Measurements from ENCODE around the gene ABLIM2. TPM values are rescaled to one million over a fixed set of nuclear protein-coding genes. Genes with fewer than 3 reads are reported as not detected.

Gene ABLIM2
- total RNA-seq, 2 experiments from 2014 or later = 0.76 TPM; not detected in 1

DNA sequence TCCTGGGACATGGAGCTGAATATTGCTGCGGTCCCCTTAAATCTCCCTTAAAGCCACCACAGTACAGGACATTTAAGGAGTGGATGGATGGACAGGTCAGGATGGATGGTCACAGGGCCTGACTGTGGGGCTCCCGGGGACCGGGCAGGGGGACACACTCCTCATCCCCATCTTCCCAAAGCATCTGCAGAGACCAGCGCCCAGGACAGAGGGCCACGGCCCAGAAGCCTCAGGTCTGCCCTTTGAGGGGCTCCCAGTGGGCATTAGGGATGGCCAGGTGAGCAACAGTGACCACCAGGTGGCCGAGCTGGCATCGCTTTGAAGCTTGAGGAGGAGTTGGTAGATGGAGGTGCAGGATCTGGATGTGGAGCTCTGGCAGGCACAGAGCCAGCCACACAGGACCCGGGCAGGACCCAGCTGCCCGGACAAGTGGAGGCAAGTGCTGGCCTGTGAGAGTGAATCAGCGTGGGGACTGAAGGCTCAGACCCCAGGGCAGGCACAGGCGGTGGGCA is 51.4 kb downstream of the ABLIM2 start:
- no peaks in the 10 kb centered on the region for H3K79me2 ChIP-seq (ENCODE audit: insufficient read depth, low read depth, low read length)
- H2AFZ ChIP-seq (ENCODE audit: low read length) = no peak overlapping the region
- BruUV-seq (replicated peaks) = no TSS peak
- H3K36me3 ChIP-seq (ENCODE audit: insufficient read depth, low read length) = no peaks in the 10 kb centered on the region
- no peaks in the 10 kb centered on the region for H3K4me1 ChIP-seq (ENCODE audit: insufficient read depth, low read length, poor library complexity, severe bottlenecking)
- H4K20me1 ChIP-seq (ENCODE audit: insufficient read depth, low read length) = no peaks in the 10 kb centered on the region
- TF ChIP-seq CTCF (conservative IDR thresholded peaks at IDR 0.05; ENCODE audit: low read length) = no peak
- H3K27ac ChIP-seq (ENCODE audit: low read depth, low read length, poor library complexity, severe bottlenecking) = no peak overlapping the region
- ChIA-PET CTCF (ENCODE audit: unreplicated experiment) (no interaction called here), POLR2A (no interaction called here)
- no peak overlapping the region for H3K4me3 ChIP-seq (ENCODE audit: low read depth, low read length, poor library complexity, severe bottlenecking)
- no peak for DNase-seq (ENCODE audit: low spot score)
- no peaks in the 10 kb centered on the region for H3K9me3 ChIP-seq (ENCODE audit: low read length)
- no peak overlapping the region for H3K4me2 ChIP-seq (ENCODE audit: low read length)
- intact Hi-C loops (cut with micrococcal nuclease; ENCODE audit: unreplicated experiment) = no loop called here
- no peaks in the 10 kb centered on the region for H3K9me2 ChIP-seq (ENCODE audit: insufficient read depth, low read length)

GRCh38 chr4:8106451-8107025 is 52.1 kb downstream of the ABLIM2 start:
- TF ChIP-seq CTCF (conservative IDR thresholded peaks at IDR 0.05; ENCODE audit: low read length) = no peak
- no peak for TF ChIP-seq EZH2phosphoT487 (IDR thresholded peaks at IDR 0.05; ENCODE audit: borderline replicate concordance, low read depth, low read length)
- Histone ChIP-seq H2AFZ (ENCODE audit: low read length) (no peak overlapping the region), H3K4me2 (ENCODE audit: low read length) (no peak overlapping the region), H3K4me1 (ENCODE audit: insufficient read depth, low read length, poor library complexity, severe bottlenecking) (no peaks in the 10 kb centered on the region), H3K36me3 (ENCODE audit: insufficient read depth, low read length) (no peaks in the 10 kb centered on the region), H3K79me2 (ENCODE audit: insufficient read depth, low read depth, low read length) (no peaks in the 10 kb centered on the region), H3K4me3 (ENCODE audit: low read depth, low read length, poor library complexity, severe bottlenecking) (no peak overlapping the region), H3K9me3 (ENCODE audit: low read length) (no peaks in the 10 kb centered on the region), H4K20me1 (ENCODE audit: insufficient read depth, low read length) (no peaks in the 10 kb centered on the region), H3K9me2 (ENCODE audit: insufficient read depth, low read length) (no peaks in the 10 kb centered on the region), H3K27ac (ENCODE audit: low read depth, low read length, poor library complexity, severe bottlenecking) (no peak overlapping the region)
- POLR2A ChIA-PET = no interaction called here
- CTCF ChIA-PET (ENCODE audit: unreplicated experiment) = no interaction called here
- BruUV-seq (replicated peaks) = no TSS peak
- intact Hi-C loops (cut with micrococcal nuclease; ENCODE audit: unreplicated experiment) = no loop called here
- no peak for DNase-seq (ENCODE audit: low spot score)

DNA sequence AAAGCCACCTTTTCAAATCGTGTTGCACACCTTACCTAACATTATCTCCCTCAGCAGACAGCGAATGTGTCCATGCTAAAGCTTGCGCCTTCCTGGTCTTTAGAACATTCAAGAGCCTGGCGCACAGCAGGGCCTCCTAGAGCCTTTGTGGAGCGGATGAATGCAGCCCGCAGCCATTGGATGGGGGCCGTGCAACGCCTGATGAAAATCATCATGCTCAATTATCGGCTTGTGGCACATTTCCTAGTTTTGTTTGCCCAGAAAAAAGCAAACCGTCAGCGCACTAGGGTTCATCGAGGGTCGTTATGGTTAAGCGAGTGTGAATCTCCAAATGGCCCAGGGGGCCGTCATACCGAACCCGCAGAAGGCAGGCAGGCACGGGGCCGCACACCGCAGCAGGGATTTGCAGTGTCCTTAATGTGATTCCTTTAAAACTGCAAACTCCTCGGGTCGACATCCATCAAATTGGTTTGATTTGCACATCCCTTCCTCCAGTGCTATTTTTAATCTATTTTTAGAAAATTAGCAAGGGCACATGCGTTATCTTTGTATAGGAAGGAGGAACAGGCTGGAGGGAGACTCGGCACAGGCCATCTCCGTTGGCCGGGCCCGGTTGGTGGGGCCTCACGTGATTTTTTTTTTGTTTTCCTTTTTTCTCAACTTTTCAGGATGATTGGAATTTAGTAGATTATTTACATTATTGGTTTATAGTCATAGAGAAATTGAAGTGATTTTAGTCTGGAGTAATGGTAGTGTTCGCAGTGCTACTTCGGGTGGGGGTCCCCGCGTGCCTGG is 53.1 kb downstream of the ABLIM2 start:
- Histone ChIP-seq H3K9me3 (ENCODE audit: low read length) (no peaks in the 10 kb centered on the region), H2AFZ (ENCODE audit: low read length) (no peak overlapping the region), H3K4me2 (ENCODE audit: low read length) (no peak overlapping the region), H3K4me3 (ENCODE audit: low read depth, low read length, poor library complexity, severe bottlenecking) (no peak overlapping the region), H3K4me1 (ENCODE audit: insufficient read depth, low read length, poor library complexity, severe bottlenecking) (no peaks in the 10 kb centered on the region), H3K27ac (ENCODE audit: low read depth, low read length, poor library complexity, severe bottlenecking) (no peak overlapping the region), H4K20me1 (ENCODE audit: insufficient read depth, low read length) (no peaks in the 10 kb centered on the region), H3K79me2 (ENCODE audit: insufficient read depth, low read depth, low read length) (no peaks in the 10 kb centered on the region), H3K36me3 (ENCODE audit: insufficient read depth, low read length) (no peaks in the 10 kb centered on the region), H3K9me2 (ENCODE audit: insufficient read depth, low read length) (no peaks in the 10 kb centered on the region)
- intact Hi-C loops (cut with micrococcal nuclease; ENCODE audit: unreplicated experiment) = no loop called here
- no peak for TF ChIP-seq EZH2phosphoT487 (IDR thresholded peaks at IDR 0.05; ENCODE audit: borderline replicate concordance, low read depth, low read length)
- ChIA-PET CTCF (ENCODE audit: unreplicated experiment) (no interaction called here), POLR2A (no interaction called here)
- BruUV-seq (replicated peaks) = no TSS peak
- no peak for DNase-seq (ENCODE audit: low spot score)
